ENCODE results near the gene DNMBP.

- TF ChIP-seq CTCF (IDR thresholded peaks at IDR 0.05) (no peak), POLR2A (IDR thresholded peaks at IDR 0.05) (no peak)
Observed at GRCh38 chr10:99881371-99881770, 128.4 kb downstream of the DNMBP start.

Measured in tibial nerve (tissue), 3 donors.